ENCODE data around the gene LACTB.
A peak's percentile ranks its signal among the peaks of the same experiment; 100 is the strongest.
"Not testable (repeated sequence)": the region's sequence is repeated elsewhere in the genome, so short reads cannot be mapped to it uniquely, and the experiment has no call there.

The LACTB gene

GRCh38 chr15:63090887-63091286 is 30.8 kb upstream of the LACTB start:
- DNase-seq: no peak

- DNase-seq: no peak
Measured at GRCh38 chr15:63091679-63092446, 29.8 kb upstream of the LACTB start.

- DNase-seq: peak; percentile 86
Measured at GRCh38 chr15:63093486-63094205, 28.0 kb upstream of the LACTB start.

GRCh38 chr15:63094495-63094931 is 27.1 kb upstream of the LACTB start:
- no peak for DNase-seq

- DNase-seq: no peak
Measured at GRCh38 chr15:63096178-63096577, 25.5 kb upstream of the LACTB start.

- DNase-seq: not testable (repeated sequence)
Measured at GRCh38 chr15:63098901-63099300, 22.8 kb upstream of the LACTB start.

- DNase-seq: not testable (repeated sequence)
Measured at GRCh38 chr15:63099581-63099980, 22.1 kb upstream of the LACTB start.

- no peak for DNase-seq
Measured at GRCh38 chr15:63103416-63103815, 18.2 kb upstream of the LACTB start.

GRCh38 chr15:63104727-63105126 is 16.9 kb upstream of the LACTB start:
- DNase-seq: no peak

- DNase-seq: not testable (repeated sequence)
Measured at GRCh38 chr15:63105354-63105753, 16.3 kb upstream of the LACTB start.

GRCh38 chr15:63107895-63108546 is 13.6 kb upstream of the LACTB start:
- DNase-seq: peak; percentile 81

GRCh38 chr15:63109498-63109897 is 12.2 kb upstream of the LACTB start:
- no peak for DNase-seq

- DNase-seq: no peak
Measured at GRCh38 chr15:63109920-63110319, 11.7 kb upstream of the LACTB start.

- no peak for DNase-seq
Measured at GRCh38 chr15:63110428-63111026, 11.1 kb upstream of the LACTB start.

- DNase-seq: no peak
Measured at GRCh38 chr15:63111481-63111880, 10.2 kb upstream of the LACTB start.

- no peak for DNase-seq
Measured at GRCh38 chr15:63112871-63113270, 8.8 kb upstream of the LACTB start.

GRCh38 chr15:63114465-63114864 is 7.2 kb upstream of the LACTB start:
- no peak for DNase-seq

- no peak for DNase-seq
Measured at GRCh38 chr15:63118854-63119253, 2.8 kb upstream of the LACTB start.

GRCh38 chr15:63122002-63122875 is 578 bp downstream of the LACTB start:
- DNase-seq: peak; percentile 87

- DNase-seq: no peak
Measured at GRCh38 chr15:63124506-63124905, 2.8 kb downstream of the LACTB start.

GRCh38 chr15:63126726-63127125 is 5.1 kb downstream of the LACTB start:
- DNase-seq: no peak

GRCh38 chr15:63133786-63134185 is 12.1 kb downstream of the LACTB start:
- no peak for DNase-seq

Data from femur (tissue), 1 donor.